ENCODE data around the gene SHFL.

SHFL gene

GRCh38 chr19:10085641-10086590, at the start of gene SHFL:
Gene SHFL (plus strand): TSS chr19:10086317. CDS start chr19:10086428, 111 bp downstream.
- H3K27ac Mint-ChIP-seq: peak within 1 kb of the TSS; percentile 85
- no peaks in the 10 kb centered on the region for H3K9me3 Mint-ChIP-seq
- peak; percentile 80 to 84 for DNase-seq (ENCODE audit: low spot score in 2 of 2)
- ATAC-seq (ENCODE audit: low read depth): peak; percentile 97
- peaks cover 8% of the 10 kb centered on the region for H3K36me3 Mint-ChIP-seq
- no peaks in the 10 kb centered on the region for H3K27me3 Mint-ChIP-seq
- peaks cover 14% of the 10 kb centered on the region for H3K4me1 Mint-ChIP-seq
- peak within 1 kb of the TSS; percentile 97 for H3K4me3 Mint-ChIP-seq

GRCh38 chr19:10036601-10037071, 49.5 kb upstream of the SHFL start:
- peaks cover 25% of the 10 kb centered on the region for H3K27me3 Mint-ChIP-seq
- ATAC-seq (ENCODE audit: low read depth): no peak
- H3K36me3 Mint-ChIP-seq: no peaks in the 10 kb centered on the region
- no peaks in the 10 kb centered on the region for H3K9me3 Mint-ChIP-seq
- no peak overlapping the region for H3K27ac Mint-ChIP-seq
- H3K4me1 Mint-ChIP-seq: no peaks in the 10 kb centered on the region
- H3K4me3 Mint-ChIP-seq: no peak overlapping the region
- no peak for DNase-seq (ENCODE audit: low spot score in 2 of 2)

- Mint-ChIP-seq H3K27ac (no peak overlapping the region), H3K9me3 (no peaks in the 10 kb centered on the region), H3K4me3 (no peak overlapping the region), H3K27me3 (peaks cover 26% of the 10 kb centered on the region), H3K4me1 (no peaks in the 10 kb centered on the region), H3K36me3 (no peaks in the 10 kb centered on the region)
- DNase-seq (ENCODE audit: low spot score in 2 of 2) (no peak), ATAC-seq (ENCODE audit: low read depth) (no peak)
Measured at GRCh38 chr19:10037367-10037766, 48.8 kb upstream of the SHFL start.

GRCh38 chr19:10037809-10038208, 48.3 kb upstream of the SHFL start:
- Mint-ChIP-seq H3K36me3 (no peaks in the 10 kb centered on the region), H3K4me1 (no peaks in the 10 kb centered on the region), H3K4me3 (no peak overlapping the region), H3K27me3 (peaks cover 26% of the 10 kb centered on the region), H3K27ac (no peak overlapping the region), H3K9me3 (no peaks in the 10 kb centered on the region)
- DNase-seq (ENCODE audit: low spot score in 2 of 2): no peak
- no peak for ATAC-seq (ENCODE audit: low read depth)

GRCh38 chr19:10043286-10043927, 42.7 kb upstream of the SHFL start:
- Mint-ChIP-seq H3K27ac (no peak overlapping the region), H3K27me3 (peaks cover 42% of the 10 kb centered on the region), H3K9me3 (peaks cover 6% of the 10 kb centered on the region), H3K4me1 (peaks cover 2% of the 10 kb centered on the region), H3K4me3 (no peak overlapping the region), H3K36me3 (peaks cover 3% of the 10 kb centered on the region)
- ATAC-seq (ENCODE audit: low read depth) (no peak), DNase-seq (ENCODE audit: low spot score in 2 of 2) (no peak)

GRCh38 chr19:10044390-10044789, 41.7 kb upstream of the SHFL start:
- DNase-seq (ENCODE audit: low spot score in 2 of 2): no peak

GRCh38 chr19:10045371-10045770, 40.7 kb upstream of the SHFL start:
- H3K4me1 Mint-ChIP-seq: peaks cover 5% of the 10 kb centered on the region
- no peak overlapping the region for H3K27ac Mint-ChIP-seq
- DNase-seq (ENCODE audit: low spot score in 2 of 2): no peak
- peaks cover 6% of the 10 kb centered on the region for H3K9me3 Mint-ChIP-seq
- H3K4me3 Mint-ChIP-seq: no peak overlapping the region
- no peak for ATAC-seq (ENCODE audit: low read depth)
- peaks cover 5% of the 10 kb centered on the region for H3K36me3 Mint-ChIP-seq
- H3K27me3 Mint-ChIP-seq: peaks cover 41% of the 10 kb centered on the region

More at GRCh38 chr19:10044390-10044789, 41.7 kb upstream of the SHFL start:
- H3K27me3 Mint-ChIP-seq: peaks cover 41% of the 10 kb centered on the region
- H3K9me3 Mint-ChIP-seq: peaks cover 6% of the 10 kb centered on the region
- ATAC-seq (ENCODE audit: low read depth): no peak
- H3K4me3 Mint-ChIP-seq: no peak overlapping the region
- peaks cover 5% of the 10 kb centered on the region for H3K4me1 Mint-ChIP-seq
- peaks cover 5% of the 10 kb centered on the region for H3K36me3 Mint-ChIP-seq
- H3K27ac Mint-ChIP-seq: no peak overlapping the region

- H3K27ac Mint-ChIP-seq: no peak overlapping the region
- no peak overlapping the region for H3K4me3 Mint-ChIP-seq
- peaks cover 19% of the 10 kb centered on the region for H3K27me3 Mint-ChIP-seq
- ATAC-seq (ENCODE audit: low read depth) (no peak), DNase-seq (ENCODE audit: low spot score in 2 of 2) (no peak)
- H3K36me3 Mint-ChIP-seq: peaks cover 4% of the 10 kb centered on the region
- H3K4me1 Mint-ChIP-seq: peaks cover 5% of the 10 kb centered on the region
- H3K9me3 Mint-ChIP-seq: no peaks in the 10 kb centered on the region
Measured at GRCh38 chr19:10049626-10050025, 36.5 kb upstream of the SHFL start.

GRCh38 chr19:10052602-10053360, 33.3 kb upstream of the SHFL start:
- Mint-ChIP-seq H3K4me3 (no peak overlapping the region), H3K4me1 (peaks cover 5% of the 10 kb centered on the region), H3K36me3 (peaks cover 4% of the 10 kb centered on the region), H3K27ac (no peak overlapping the region), H3K27me3 (peaks cover 10% of the 10 kb centered on the region), H3K9me3 (no peaks in the 10 kb centered on the region)
- DNase-seq (ENCODE audit: low spot score in 2 of 2) (no peak), ATAC-seq (ENCODE audit: low read depth) (no peak)

GRCh38 chr19:10061717-10062310, 24.3 kb upstream of the SHFL start:
- Mint-ChIP-seq H3K27me3 (peaks cover 19% of the 10 kb centered on the region), H3K9me3 (peaks cover 2% of the 10 kb centered on the region), H3K4me3 (no peak overlapping the region), H3K27ac (no peak overlapping the region), H3K36me3 (peaks cover 3% of the 10 kb centered on the region), H3K4me1 (no peaks in the 10 kb centered on the region)
- ATAC-seq (ENCODE audit: low read depth) (no peak), DNase-seq (ENCODE audit: low spot score in 2 of 2) (no peak)

GRCh38 chr19:10068205-10068604, 17.9 kb upstream of the SHFL start:
- H3K9me3 Mint-ChIP-seq: peaks cover 6% of the 10 kb centered on the region
- peaks cover 17% of the 10 kb centered on the region for H3K27me3 Mint-ChIP-seq
- DNase-seq (ENCODE audit: low spot score in 2 of 2) (no peak), ATAC-seq (ENCODE audit: low read depth) (no peak)
- H3K4me1 Mint-ChIP-seq: peaks cover 4% of the 10 kb centered on the region
- no peak overlapping the region for H3K27ac Mint-ChIP-seq
- no peak overlapping the region for H3K4me3 Mint-ChIP-seq
- peaks cover 5% of the 10 kb centered on the region for H3K36me3 Mint-ChIP-seq

GRCh38 chr19:10069046-10069445, 17.1 kb upstream of the SHFL start:
- H3K4me1 Mint-ChIP-seq: peaks cover 4% of the 10 kb centered on the region
- no peak for ATAC-seq (ENCODE audit: low read depth)
- H3K36me3 Mint-ChIP-seq: peaks cover 5% of the 10 kb centered on the region

GRCh38 chr19:10070730-10071446, 15.2 kb upstream of the SHFL start:
- H3K27ac Mint-ChIP-seq: no peak overlapping the region
- H3K4me1 Mint-ChIP-seq: peaks cover 4% of the 10 kb centered on the region
- ATAC-seq (ENCODE audit: low read depth): no peak

More at GRCh38 chr19:10069046-10069445, 17.1 kb upstream of the SHFL start:
- no peak for DNase-seq (ENCODE audit: low spot score in 2 of 2)
- Mint-ChIP-seq H3K4me3 (no peak overlapping the region), H3K27me3 (peaks cover 14% of the 10 kb centered on the region), H3K27ac (no peak overlapping the region), H3K9me3 (peaks cover 7% of the 10 kb centered on the region)

More at GRCh38 chr19:10070730-10071446, 15.2 kb upstream of the SHFL start:
- Mint-ChIP-seq H3K36me3 (peaks cover 5% of the 10 kb centered on the region), H3K9me3 (peaks cover 5% of the 10 kb centered on the region), H3K27me3 (peaks cover 11% of the 10 kb centered on the region), H3K4me3 (no peak overlapping the region)
- no peak for DNase-seq (ENCODE audit: low spot score in 2 of 2)

All from memory B cell (primary cell).